Epithelial cell of proximal tubule (primary cell): Measurements from ENCODE around the gene CCDC87. TPM values are rescaled to one million over a fixed set of nuclear protein-coding genes. Genes with fewer than 3 reads are reported as not detected.

Experiments used
- DNase-seq: peaks from one replicate; pipeline ENCODE4 v3.0.0-alpha.2; 2011; ENCODE audit warnings: low read depth
- H3K4me3 ChIP-seq: 2 replicates; pipeline ENCODE4 v1.5.1; 2011; ENCODE audit warnings: low read depth, mild to moderate bottlenecking, low read length
- CTCF ChIP-seq: conservative IDR thresholded peaks from 2 replicates; pipeline ENCODE4 v1.5.1; 2012; ENCODE audit warnings: low read depth, mild to moderate bottlenecking, low read length
- total RNA-seq: library from RNA; depleted of rRNA; stranded (reverse); fragments of >200 nt; gene quantifications from 2 replicates; pipeline ENCODE4 v1.2.3, GENCODE V29; 2015

The CCDC87 gene
- total RNA-seq, 1 donor from 2014 or later = 0.52 TPM

GRCh38 chr11:66636411-66636810, 43.5 kb upstream of the CCDC87 start:
- no peak for TF ChIP-seq CTCF

GRCh38 chr11:66632952-66633351, 40.1 kb upstream of the CCDC87 start:
- H3K4me3 ChIP-seq = no peak overlapping the region
- DNase-seq = no peak
- no peak for TF ChIP-seq CTCF

More at GRCh38 chr11:66636411-66636810, 43.5 kb upstream of the CCDC87 start:
- H3K4me3 ChIP-seq = no peak overlapping the region
- no peak for DNase-seq

- no peak for DNase-seq
- no peak for TF ChIP-seq CTCF
- H3K4me3 ChIP-seq = no peak overlapping the region
Measured at GRCh38 chr11:66631883-66632282, 39.0 kb upstream of the CCDC87 start.

- DNase-seq = no peak
- TF ChIP-seq CTCF = no peak
- no peak overlapping the region for H3K4me3 ChIP-seq
Measured at GRCh38 chr11:66629356-66629755, 36.5 kb upstream of the CCDC87 start.

- no peak for DNase-seq
- no peak overlapping the region for H3K4me3 ChIP-seq
Measured at GRCh38 chr11:66628061-66628603, 35.3 kb upstream of the CCDC87 start.

GRCh38 chr11:66626926-66627325, 34.1 kb upstream of the CCDC87 start:
- no peak for TF ChIP-seq CTCF
- no peak for DNase-seq
- H3K4me3 ChIP-seq = no peak overlapping the region

More at GRCh38 chr11:66628061-66628603, 35.3 kb upstream of the CCDC87 start:
- TF ChIP-seq CTCF = no peak

- H3K4me3 ChIP-seq = no peak overlapping the region
- TF ChIP-seq CTCF = no peak
- DNase-seq = no peak
Measured at GRCh38 chr11:66626382-66626781, 33.5 kb upstream of the CCDC87 start.
